Measurements from ENCODE around the gene TCOF1. TPM values are rescaled to one million over a fixed set of nuclear protein-coding genes. Genes with fewer than 3 reads are reported as not detected.

Gene TCOF1
- polyA plus RNA-seq, 1 donor (not counting 4 experiments of a cell fraction or from before 2014, with no cell fraction given): 13.6 TPM

DNA sequence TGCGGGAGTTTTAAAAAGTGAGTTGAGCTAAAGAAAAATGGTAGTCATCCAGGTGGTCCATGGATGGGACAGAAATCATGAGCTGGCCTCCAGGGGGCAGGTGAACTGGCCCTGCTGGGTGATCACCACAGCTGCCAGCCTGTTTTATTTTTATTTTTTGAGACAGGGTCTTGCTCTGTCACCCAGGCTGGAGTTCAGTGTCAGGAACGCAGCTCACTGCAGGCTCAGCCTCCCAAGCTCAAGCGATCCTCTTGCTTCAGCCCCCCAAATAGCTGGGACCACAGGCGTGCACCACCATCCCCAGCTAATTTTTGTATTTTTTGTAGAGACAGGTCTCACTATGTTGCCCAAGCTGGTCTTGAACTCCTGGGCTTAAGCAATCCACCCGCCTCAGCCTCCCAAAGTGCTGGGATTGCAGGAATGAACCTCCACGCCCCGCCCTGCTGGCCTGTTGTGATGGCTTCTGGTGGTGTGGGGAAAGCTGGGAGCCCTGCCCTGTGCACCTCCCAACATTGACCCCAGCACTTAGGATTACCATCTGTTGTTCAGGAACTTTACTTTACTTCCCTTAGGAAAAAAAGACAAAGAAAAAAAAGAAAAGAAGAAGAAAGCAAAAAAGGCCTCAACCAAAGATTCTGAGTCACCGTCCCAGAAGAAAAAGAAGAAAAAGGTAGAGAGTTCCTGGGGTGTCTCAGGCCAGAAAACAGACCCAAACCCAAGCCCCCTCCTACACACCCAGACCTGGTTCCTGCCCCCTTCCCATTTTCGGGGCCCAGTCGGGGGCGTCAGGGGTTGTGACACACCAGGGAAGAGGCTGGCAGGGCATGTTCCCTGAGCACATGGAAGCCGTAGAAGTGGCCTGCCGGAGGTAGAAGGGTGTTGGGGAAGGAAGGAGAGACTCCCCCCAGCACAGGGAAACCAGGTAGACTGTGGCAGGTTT lies 40.6 kb downstream of the TCOF1 start:
- FAIRE-seq: no peak
- TF ChIP-seq, protein P1, sequence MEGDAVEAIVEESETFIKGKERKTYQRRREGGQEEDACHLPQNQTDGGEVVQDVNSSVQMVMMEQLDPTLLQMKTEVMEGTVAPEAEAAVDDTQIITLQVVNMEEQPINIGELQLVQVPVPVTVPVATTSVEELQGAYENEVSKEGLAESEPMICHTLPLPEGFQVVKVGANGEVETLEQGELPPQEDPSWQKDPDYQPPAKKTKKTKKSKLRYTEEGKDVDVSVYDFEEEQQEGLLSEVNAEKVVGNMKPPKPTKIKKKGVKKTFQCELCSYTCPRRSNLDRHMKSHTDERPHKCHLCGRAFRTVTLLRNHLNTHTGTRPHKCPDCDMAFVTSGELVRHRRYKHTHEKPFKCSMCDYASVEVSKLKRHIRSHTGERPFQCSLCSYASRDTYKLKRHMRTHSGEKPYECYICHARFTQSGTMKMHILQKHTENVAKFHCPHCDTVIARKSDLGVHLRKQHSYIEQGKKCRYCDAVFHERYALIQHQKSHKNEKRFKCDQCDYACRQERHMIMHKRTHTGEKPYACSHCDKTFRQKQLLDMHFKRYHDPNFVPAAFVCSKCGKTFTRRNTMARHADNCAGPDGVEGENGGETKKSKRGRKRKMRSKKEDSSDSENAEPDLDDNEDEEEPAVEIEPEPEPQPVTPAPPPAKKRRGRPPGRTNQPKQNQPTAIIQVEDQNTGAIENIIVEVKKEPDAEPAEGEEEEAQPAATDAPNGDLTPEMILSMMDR (optimal IDR thresholded peaks at IDR 0.05 in 1 of 3, IDR thresholded peaks at IDR 0.05 in 1 of 3, conservative IDR thresholded peaks at IDR 0.05 in 1 of 3; ENCODE audit: extremely low read depth in 1 of 3, insufficient read depth in 2 of 3, low read length in 3 of 3): no peak
- no peak for TF ChIP-seq EZH2 (IDR thresholded peaks at IDR 0.05; ENCODE audit: low read length)
- dilution Hi-C loops (cut with MboI; ENCODE audit: extremely low pct_ligation_motif_present, low sequenced_read_pairs): no loop called here

GRCh38 chr5:150398722-150399523 lies 41.4 kb downstream of the TCOF1 start:
- H3K9ac ChIP-seq (ENCODE audit: control insufficient read depth, extremely low read depth, insufficient read depth, low read length): no peak overlapping the region
- H4K20me1 ChIP-seq (ENCODE audit: control insufficient read depth, extremely low read depth, insufficient read depth, low read length): no peaks in the 10 kb centered on the region
- H3K4me2 ChIP-seq (ENCODE audit: control insufficient read depth, extremely low read depth, insufficient read depth, low read depth, low read length): no peak overlapping the region
- FAIRE-seq (no peak), DNase-seq (ENCODE audit: low read depth, low spot score) (no peak)
- H3K9me3 ChIP-seq (ENCODE audit: control insufficient read depth, low read depth, low read length): no peaks in the 10 kb centered on the region
- H3K4me3 ChIP-seq (ENCODE audit: control insufficient read depth in 2 of 3, extremely low read depth in 1 of 3, insufficient read depth in 2 of 3, low read depth in 1 of 3, low read length in 3 of 3): no peak overlapping the region
- H3K27me3 ChIP-seq (ENCODE audit: control insufficient read depth, extremely low read depth, insufficient read depth, low read length): no peaks in the 10 kb centered on the region
- H3K79me2 ChIP-seq (ENCODE audit: control insufficient read depth, insufficient read depth, low read length): no peaks in the 10 kb centered on the region
- H3K36me3 ChIP-seq (ENCODE audit: control insufficient read depth in 2 of 2, extremely low read depth in 1 of 2, insufficient read depth in 2 of 2, low read length in 2 of 2): peaks cover 31 to 56% of the 10 kb centered on the region in 2 experiments
- no peaks in the 10 kb centered on the region for H3K9me1 ChIP-seq (ENCODE audit: control insufficient read depth, extremely low read depth, insufficient read depth, low read length)
- TF ChIP-seq, protein P1 (optimal IDR thresholded peaks at IDR 0.05 in 1 of 3, IDR thresholded peaks at IDR 0.05 in 1 of 3, conservative IDR thresholded peaks at IDR 0.05 in 1 of 3; ENCODE audit: extremely low read depth in 1 of 3, insufficient read depth in 2 of 3, low read length in 3 of 3): peak; percentile 19 to 46 (median 40)
- TF ChIP-seq EZH2 (IDR thresholded peaks at IDR 0.05; ENCODE audit: low read length): no peak
- no peak overlapping the region for H3K27ac ChIP-seq (ENCODE audit: control insufficient read depth, insufficient read depth, low read length)
- dilution Hi-C loops (cut with MboI; ENCODE audit: extremely low pct_ligation_motif_present, low sequenced_read_pairs): no loop called here
- no peak overlapping the region for H2AFZ ChIP-seq (ENCODE audit: control insufficient read depth, low read length)
- H3K4me1 ChIP-seq (ENCODE audit: control insufficient read depth, extremely low read depth, insufficient read depth, low read length): no peaks in the 10 kb centered on the region

More for the DNA sequence above, 40.6 kb downstream of the TCOF1 start:
- no peak for DNase-seq (ENCODE audit: low read depth, low spot score)
- no peaks in the 10 kb centered on the region for H3K9me3 ChIP-seq (ENCODE audit: control insufficient read depth, low read depth, low read length)
- H2AFZ ChIP-seq (ENCODE audit: control insufficient read depth, low read length): no peak overlapping the region
- H3K27ac ChIP-seq (ENCODE audit: control insufficient read depth, insufficient read depth, low read length): no peak overlapping the region
- H3K79me2 ChIP-seq (ENCODE audit: control insufficient read depth, insufficient read depth, low read length): no peaks in the 10 kb centered on the region
- no peak overlapping the region for H3K4me2 ChIP-seq (ENCODE audit: control insufficient read depth, extremely low read depth, insufficient read depth, low read depth, low read length)
- H3K36me3 ChIP-seq (ENCODE audit: control insufficient read depth in 2 of 2, extremely low read depth in 1 of 2, insufficient read depth in 2 of 2, low read length in 2 of 2): peaks cover 37 to 63% of the 10 kb centered on the region in 2 experiments
- no peak overlapping the region for H3K9ac ChIP-seq (ENCODE audit: control insufficient read depth, extremely low read depth, insufficient read depth, low read length)
- no peaks in the 10 kb centered on the region for H4K20me1 ChIP-seq (ENCODE audit: control insufficient read depth, extremely low read depth, insufficient read depth, low read length)
- H3K4me3 ChIP-seq (ENCODE audit: control insufficient read depth in 2 of 3, extremely low read depth in 1 of 3, insufficient read depth in 2 of 3, low read depth in 1 of 3, low read length in 3 of 3): no peak overlapping the region
- no peaks in the 10 kb centered on the region for H3K9me1 ChIP-seq (ENCODE audit: control insufficient read depth, extremely low read depth, insufficient read depth, low read length)
- H3K27me3 ChIP-seq (ENCODE audit: control insufficient read depth, extremely low read depth, insufficient read depth, low read length): no peaks in the 10 kb centered on the region
- H3K4me1 ChIP-seq (ENCODE audit: control insufficient read depth, extremely low read depth, insufficient read depth, low read length): no peaks in the 10 kb centered on the region

Data from keratinocyte (primary cell).